Stomach (tissue), 9 donors: ENCODE results near the gene ENTPD8. TPM values are rescaled to one million over a fixed set of nuclear protein-coding genes. Genes with fewer than 3 reads are reported as not detected.

ENCODE experiments used
- DNase-seq, 2 donors: peaks; one replicate each; pipeline versions ENCODE4 v3.0.0 to v3.0.0-alpha.2; 2013 to 2019
- H3K27ac ChIP-seq, 5 donors: fragments of 200-600 bp in 4 of 5; sonication (generic) in 4 of 5; one replicate each; pipeline ENCODE4 v1.5.1; 2013 to 2019; ENCODE audit warnings: mild to moderate bottlenecking in 1 of 5, moderate library complexity in 1 of 5
- H3K27me3 ChIP-seq, 3 donors: fragments of 200-600 bp; sonication (generic); one replicate each; pipeline ENCODE4 v1.5.1; 2017 to 2019; ENCODE audit warnings: mixed run types in 1 of 3
- H3K36me3 ChIP-seq, 4 donors: fragments of 200-600 bp; sonication (generic); 1 replicate in 3 of 4; 2 replicates in 1 of 4; pipeline ENCODE4 v1.5.1; 2016 to 2019
- H3K4me1 ChIP-seq, 4 donors: fragments of 200-600 bp; sonication (generic); one replicate each; pipeline ENCODE4 v1.5.1; 2016 to 2019
- H3K4me3 ChIP-seq, 4 donors: fragments of 200-600 bp; sonication (generic) in 3 of 4; one replicate each; pipeline ENCODE4 v1.5.1; 2016 to 2019; ENCODE audit warnings: mild to moderate bottlenecking in 1 of 4
- H3K9me3 ChIP-seq, 4 donors: fragments of 200-600 bp; sonication (generic); one replicate each; pipeline ENCODE4 v1.5.1; 2016 to 2019
- EP300 ChIP-seq: sonication (generic); formaldehyde crosslinking; IDR thresholded peaks from one replicate; pipeline ENCODE4 v1.6.1; 2017; ENCODE audit warnings: antibody characterized with exemption
- POLR2A ChIP-seq, 4 donors: fragments of 450-650 bp; IDR thresholded peaks; one replicate each; pipeline ENCODE4 v1.6.1; 2016; ENCODE audit warnings: antibody characterized with exemption in 4 of 4, control low read depth in 2 of 4, mild to moderate bottlenecking in 1 of 4, moderate library complexity in 1 of 4
- POLR2AphosphoS5 ChIP-seq, 3 donors: sonication (generic); formaldehyde crosslinking; IDR thresholded peaks; one replicate each; pipeline ENCODE4 v1.6.1; 2016; ENCODE audit warnings: antibody characterized with exemption in 3 of 3
- WGBS, 5 donors: extraction: QIAGEN DNeasy Blood & Tissue Kit in 3 of 5; methylation state at CpG; one replicate each; pipeline versions ENCODE4 v1.1.5 to v1.1.7; 2013 to 2018; 5-methylcytosine and 5-hydroxymethylcytosine counted together
- intact Hi-C: fragments of 100-400 bp; cut with DNase I; formaldehyde crosslinking; loops from one replicate; pipeline ENCODE4 v1.15.1; 2023; ENCODE audit warnings: low total_unique reads
- polyA plus RNA-seq, 3 donors: library from polyadenylated mRNA; stranded (reverse); fragments of 200-250 nt; gene quantifications; one replicate each; pipeline ENCODE4 v1.2.3, GENCODE V29; 2013
- total RNA-seq, 5 donors: library from RNA; depleted of rRNA; stranded (reverse); fragments of >200 nt; gene quantifications; one replicate each; pipeline versions ENCODE4 v1.1.0 to v1.2.3, GENCODE V29; 2014 to 2016
- TF ChIP-seq, protein P1 (sequence below), 7 experiments: fragments of 450-650 bp in 4 of 7; fragments of 200-600 bp in 3 of 7; sonication (generic) in 3 of 7; IDR thresholded peaks; one replicate each; pipeline ENCODE4 v1.5.1; 2016 to 2019; ENCODE audit warnings: antibody characterized with exemption in 7 of 7, control low read depth in 2 of 7, mild to moderate bottlenecking in 1 of 7
- donor health status: healthy with polysubstance abuse.
- donor health status: Bipolar disorder and iron deficiency.
- donor health status: healthy.

The ENTPD8 gene
- total and polyA plus RNA-seq, 8 donors = 0.89 to 37.9 (median 6.8) TPM

DNA sequence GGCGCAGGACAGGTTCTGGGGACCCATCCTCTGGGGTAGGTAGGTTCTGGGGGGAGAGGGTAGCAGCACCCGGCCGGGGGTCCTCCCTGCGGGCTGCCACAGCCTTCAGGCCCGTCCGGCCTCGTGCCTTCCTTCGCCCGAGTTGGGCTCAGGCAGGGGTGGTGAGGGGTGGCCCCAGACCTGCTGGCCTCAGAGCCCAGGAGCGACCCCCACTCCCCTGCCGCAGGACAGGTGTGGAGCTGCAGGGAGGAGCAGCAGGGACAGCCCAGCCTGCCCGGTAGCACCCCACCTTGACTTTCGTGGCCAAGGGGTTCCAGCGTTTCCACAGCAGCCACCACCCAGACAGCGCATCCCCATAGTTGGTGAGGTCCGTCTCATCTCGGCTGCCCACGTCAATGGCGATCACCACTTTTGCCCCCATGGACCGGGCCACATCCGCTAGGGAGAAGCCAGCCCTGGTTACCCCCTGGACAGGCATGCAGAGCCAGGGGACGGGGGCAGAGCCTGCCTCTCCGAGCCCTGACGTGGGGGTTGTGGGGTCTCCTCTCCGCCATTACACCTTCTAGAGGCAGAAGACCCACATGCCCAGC is 21.3 kb upstream of the ENTPD8 start:
- intact Hi-C loops = no loop called here
- peaks cover 20 to 42% (median 31%) of the 10 kb centered on the region in 4 donors for H3K4me1 ChIP-seq
- H3K27ac ChIP-seq = peak overlapping the region in 1 of 5 donors; percentile 33
- H3K4me3 ChIP-seq = peak overlapping the region in 1 of 4 donors; percentile 32
- peak in 1 of 2 donors; percentile 9 for DNase-seq
- no peak for TF ChIP-seq POLR2A (IDR thresholded peaks at IDR 0.05)
- no peak for TF ChIP-seq EP300
- no peak for TF ChIP-seq POLR2AphosphoS5 (IDR thresholded peaks at IDR 0.05)
- TF ChIP-seq, protein P1, sequence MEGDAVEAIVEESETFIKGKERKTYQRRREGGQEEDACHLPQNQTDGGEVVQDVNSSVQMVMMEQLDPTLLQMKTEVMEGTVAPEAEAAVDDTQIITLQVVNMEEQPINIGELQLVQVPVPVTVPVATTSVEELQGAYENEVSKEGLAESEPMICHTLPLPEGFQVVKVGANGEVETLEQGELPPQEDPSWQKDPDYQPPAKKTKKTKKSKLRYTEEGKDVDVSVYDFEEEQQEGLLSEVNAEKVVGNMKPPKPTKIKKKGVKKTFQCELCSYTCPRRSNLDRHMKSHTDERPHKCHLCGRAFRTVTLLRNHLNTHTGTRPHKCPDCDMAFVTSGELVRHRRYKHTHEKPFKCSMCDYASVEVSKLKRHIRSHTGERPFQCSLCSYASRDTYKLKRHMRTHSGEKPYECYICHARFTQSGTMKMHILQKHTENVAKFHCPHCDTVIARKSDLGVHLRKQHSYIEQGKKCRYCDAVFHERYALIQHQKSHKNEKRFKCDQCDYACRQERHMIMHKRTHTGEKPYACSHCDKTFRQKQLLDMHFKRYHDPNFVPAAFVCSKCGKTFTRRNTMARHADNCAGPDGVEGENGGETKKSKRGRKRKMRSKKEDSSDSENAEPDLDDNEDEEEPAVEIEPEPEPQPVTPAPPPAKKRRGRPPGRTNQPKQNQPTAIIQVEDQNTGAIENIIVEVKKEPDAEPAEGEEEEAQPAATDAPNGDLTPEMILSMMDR (IDR thresholded peaks at IDR 0.05) = no peak
- 86 to 96% (median 95%) methylated on average over 10 to 25 of the region's 25 CpGs for WGBS, 5 donors
- no peaks in the 10 kb centered on the region for H3K9me3 ChIP-seq
- H3K36me3 ChIP-seq = peaks cover 0 to 34% (median 15%) of the 10 kb centered on the region in 4 donors
- peaks cover 0 to 4% (median 0%) of the 10 kb centered on the region in 3 donors for H3K27me3 ChIP-seq

DNA sequence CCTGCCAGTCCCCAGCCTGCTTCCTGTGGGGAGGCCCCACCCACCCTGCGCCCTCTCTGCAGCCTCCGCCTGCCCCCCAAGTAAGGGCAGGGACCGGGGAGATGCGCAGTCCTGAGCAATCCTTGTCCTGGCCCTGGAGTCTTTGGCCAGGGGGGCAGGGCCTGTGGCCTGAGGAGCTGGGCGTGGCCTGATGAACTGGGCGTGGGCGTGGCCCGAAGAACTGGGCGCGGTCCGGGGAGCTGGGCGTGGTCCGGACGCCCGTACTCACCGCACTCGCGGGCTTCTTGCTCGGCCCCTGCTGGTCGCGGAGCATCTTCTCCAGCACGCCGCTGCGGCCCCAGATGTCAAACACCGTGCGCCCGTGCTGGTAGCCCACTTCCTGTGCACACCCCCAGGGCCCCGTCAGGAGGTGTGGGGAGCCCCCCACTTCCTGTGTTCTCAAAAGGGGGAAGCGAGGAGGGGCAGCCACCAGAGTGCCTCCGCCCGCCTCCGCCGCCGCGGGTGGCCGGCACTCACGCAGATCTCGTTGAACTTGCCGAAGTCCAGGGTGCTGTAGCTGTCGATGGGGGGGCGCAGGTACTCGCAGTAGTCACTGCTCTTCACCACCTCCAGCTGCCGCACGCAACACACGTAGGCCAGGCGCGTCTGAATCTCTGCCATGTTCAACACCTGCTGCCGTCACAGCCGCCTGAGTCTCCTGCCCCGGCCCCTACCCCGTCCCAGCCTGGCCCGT is 20.7 kb upstream of the ENTPD8 start:
- H3K4me3 ChIP-seq = peak overlapping the region in 2 of 4 donors; percentile 7 to 32
- peak; percentile 66 to 75 for DNase-seq
- peaks cover 3 to 40% (median 19%) of the 10 kb centered on the region in 4 donors for H3K36me3 ChIP-seq
- H3K27me3 ChIP-seq = peaks cover 0 to 4% (median 0%) of the 10 kb centered on the region in 3 donors
- TF ChIP-seq, protein P1 (IDR thresholded peaks at IDR 0.05) = no peak
- no peak for TF ChIP-seq EP300
- no peak for TF ChIP-seq POLR2AphosphoS5 (IDR thresholded peaks at IDR 0.05)
- TF ChIP-seq POLR2A (IDR thresholded peaks at IDR 0.05) = no peak
- intact Hi-C loops = no loop called here
- no peaks in the 10 kb centered on the region for H3K9me3 ChIP-seq
- peaks cover 21 to 49% (median 38%) of the 10 kb centered on the region in 4 donors for H3K4me1 ChIP-seq
- WGBS, 5 donors = 60 to 77% (median 73%) methylated on average over 15 to 52 of the region's 52 CpGs
- H3K27ac ChIP-seq = peak overlapping the region in 3 of 5 donors; percentile 18 to 55 (median 33)

DNA sequence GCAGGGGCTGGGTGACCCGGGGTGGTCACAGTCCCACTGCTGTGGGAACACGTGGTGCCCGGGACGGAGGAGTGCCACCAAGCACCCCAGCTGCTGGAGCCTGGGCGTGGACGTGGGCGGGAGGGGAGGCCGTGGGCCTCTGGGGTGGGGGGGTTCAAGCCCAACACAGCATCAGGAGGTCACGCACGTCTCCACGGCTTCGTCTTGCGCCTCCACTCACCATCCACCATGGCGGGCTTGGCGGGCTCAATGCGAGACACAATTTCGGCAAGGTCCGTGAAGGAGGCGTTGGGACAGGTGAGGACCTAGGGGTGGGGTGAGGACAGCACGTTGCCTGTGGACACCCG is 20.1 kb upstream of the ENTPD8 start:
- intact Hi-C loops = no loop called here
- H3K4me1 ChIP-seq = peaks cover 21 to 54% (median 42%) of the 10 kb centered on the region in 4 donors
- H3K27ac ChIP-seq = peak overlapping the region in 3 of 5 donors; percentile 18 to 55 (median 33)
- H3K4me3 ChIP-seq = peak overlapping the region in 1 of 4 donors; percentile 32
- DNase-seq = no peak
- peaks cover 0 to 4% (median 0%) of the 10 kb centered on the region in 3 donors for H3K27me3 ChIP-seq
- H3K9me3 ChIP-seq = no peaks in the 10 kb centered on the region
- peaks cover 5 to 46% (median 23%) of the 10 kb centered on the region in 4 donors for H3K36me3 ChIP-seq
- TF ChIP-seq EP300 (no peak), POLR2AphosphoS5 (IDR thresholded peaks at IDR 0.05) (no peak), POLR2A (IDR thresholded peaks at IDR 0.05) (no peak)
- TF ChIP-seq, protein P1 (IDR thresholded peaks at IDR 0.05) = no peak
- 91 to 93% (median 92%) methylated on average over 18 to 21 of the region's 21 CpGs for WGBS, 5 donors

DNA sequence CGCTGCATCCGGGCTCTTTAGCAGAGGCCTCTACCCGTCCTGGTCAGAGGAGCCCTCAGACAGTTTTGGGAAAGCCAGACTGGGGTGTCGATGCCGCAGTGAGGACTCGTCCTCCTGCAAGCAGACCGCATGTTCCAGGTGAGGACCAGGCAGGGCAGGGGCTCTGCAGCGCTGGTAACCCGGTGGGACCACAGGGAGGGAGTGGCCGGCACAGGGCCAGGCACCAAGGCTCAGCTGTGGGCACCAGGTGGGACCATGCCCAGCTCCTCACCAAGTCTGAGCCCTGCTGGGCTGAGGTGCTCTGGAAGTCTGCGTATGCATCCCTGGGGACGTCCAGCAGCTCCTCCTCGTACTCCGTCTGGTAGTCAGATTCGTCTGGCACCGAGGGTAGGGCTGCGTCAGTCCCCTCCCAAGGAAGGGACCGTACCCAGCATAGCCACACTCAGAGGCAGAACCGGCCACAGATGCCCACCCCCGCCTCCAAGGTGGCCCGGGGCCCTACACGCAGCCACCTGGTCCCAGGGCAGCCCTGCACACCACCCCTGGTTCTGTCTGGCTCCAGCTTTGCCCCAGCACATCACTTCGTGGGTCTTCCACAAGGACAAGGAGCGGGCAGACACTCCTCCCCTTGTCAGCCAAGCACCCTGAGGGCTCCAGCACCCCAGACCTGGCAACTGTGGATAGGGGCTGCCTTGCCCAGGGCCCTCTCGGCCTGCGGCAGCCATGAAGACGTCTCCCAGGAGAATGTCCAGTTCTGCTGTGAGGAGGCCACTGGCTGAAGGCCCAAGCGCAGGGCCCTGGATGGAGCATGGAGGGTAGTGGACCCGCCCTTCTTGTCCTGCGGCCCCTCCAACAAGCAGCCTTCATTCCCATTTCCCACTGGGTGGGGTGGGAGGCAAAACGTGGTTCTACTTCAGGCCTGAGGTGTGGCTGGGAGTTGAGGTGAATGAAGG is 19.5 kb upstream of the ENTPD8 start:
- H3K4me3 ChIP-seq = no peak overlapping the region
- TF ChIP-seq POLR2AphosphoS5 (IDR thresholded peaks at IDR 0.05) (no peak), POLR2A (IDR thresholded peaks at IDR 0.05) (no peak), EP300 (no peak)
- TF ChIP-seq, protein P1 (IDR thresholded peaks at IDR 0.05) = no peak
- H3K36me3 ChIP-seq = peaks cover 5 to 52% (median 28%) of the 10 kb centered on the region in 4 donors
- no peaks in the 10 kb centered on the region for H3K9me3 ChIP-seq
- peak in 1 of 2 donors; percentile 18 for DNase-seq
- no peak overlapping the region for H3K27ac ChIP-seq
- WGBS, 5 donors = 90 to 97% (median 95%) methylated on average over 13 to 31 of the region's 31 CpGs
- H3K4me1 ChIP-seq = peaks cover 21 to 59% (median 42%) of the 10 kb centered on the region in 4 donors
- intact Hi-C loops = no loop called here
- H3K27me3 ChIP-seq = peaks cover 0 to 4% (median 0%) of the 10 kb centered on the region in 3 donors
